Ectodermal cell (in vitro differentiated cells): ENCODE measurements around the gene TCF19.

Experiments used
- H3K27ac ChIP-seq: 2 replicates; pipeline ENCODE4 v1.7.0; 2013; ENCODE audit warnings: mild to moderate bottlenecking, low read depth, low read length; ENCODE audit not compliant: insufficient read depth, poor library complexity, severe bottlenecking
- H3K27me3 ChIP-seq: 2 replicates; pipeline ENCODE4 v1.7.0; 2013; ENCODE audit warnings: mild to moderate bottlenecking, low read length; ENCODE audit not compliant: insufficient read depth, control insufficient read depth, poor library complexity, severe bottlenecking
- H3K36me3 ChIP-seq: one replicate; pipeline ENCODE4 v1.7.0; 2013; ENCODE audit warnings: low read length; ENCODE audit not compliant: control insufficient read depth, insufficient read depth
- H3K4me1 ChIP-seq: one replicate; pipeline ENCODE4 v1.7.0; 2013; ENCODE audit warnings: low read length; ENCODE audit not compliant: control insufficient read depth, insufficient read depth
- H3K4me3 ChIP-seq: 2 replicates; pipeline ENCODE4 v1.7.0; 2013; ENCODE audit warnings: low read depth, low read length, control low read depth; ENCODE audit not compliant: insufficient read depth
- H3K9me3 ChIP-seq: 2 replicates; pipeline ENCODE4 v1.7.0; 2013; ENCODE audit warnings: mild to moderate bottlenecking, low read length, moderate library complexity; ENCODE audit not compliant: control insufficient read depth
- WGBS, 2 experiments: methylation state at CpG; one replicate each; pipeline ENCODE4 v1.1.7; 2013; ENCODE audit warnings: missing lambda C conversion rate in 2 of 2; 5-methylcytosine and 5-hydroxymethylcytosine counted together

Gene TCF19

GRCh38 chr6:31128093-31128676 is 30.2 kb upstream of the TCF19 start:
- Histone ChIP-seq H3K36me3 (no peaks in the 10 kb centered on the region), H3K27me3 (no peaks in the 10 kb centered on the region), H3K27ac (no peak overlapping the region), H3K4me3 (no peak overlapping the region), H3K4me1 (peaks cover 11% of the 10 kb centered on the region), H3K9me3 (no peaks in the 10 kb centered on the region)
- WGBS, 2 experiments: 20 to 23% methylated on average over 8 of the region's 8 CpGs

- 68 to 81% methylated on average over 4 of the region's 4 CpGs for WGBS, 2 experiments
- Histone ChIP-seq H3K9me3 (no peaks in the 10 kb centered on the region), H3K27ac (no peak overlapping the region), H3K4me3 (no peak overlapping the region), H3K4me1 (peaks cover 6% of the 10 kb centered on the region), H3K27me3 (no peaks in the 10 kb centered on the region), H3K36me3 (no peaks in the 10 kb centered on the region)
These were observed 29.3 kb upstream of the TCF19 start for GRCh38 chr6:31129130-31129529.

- 90 to 96% methylated on average over 3 of the region's 3 CpGs for WGBS, 2 experiments
- Histone ChIP-seq H3K4me1 (no peaks in the 10 kb centered on the region), H3K27ac (no peak overlapping the region), H3K9me3 (no peaks in the 10 kb centered on the region), H3K27me3 (no peaks in the 10 kb centered on the region), H3K4me3 (no peak overlapping the region), H3K36me3 (no peaks in the 10 kb centered on the region)
These were observed 27.6 kb upstream of the TCF19 start for GRCh38 chr6:31130751-31131150.

DNA sequence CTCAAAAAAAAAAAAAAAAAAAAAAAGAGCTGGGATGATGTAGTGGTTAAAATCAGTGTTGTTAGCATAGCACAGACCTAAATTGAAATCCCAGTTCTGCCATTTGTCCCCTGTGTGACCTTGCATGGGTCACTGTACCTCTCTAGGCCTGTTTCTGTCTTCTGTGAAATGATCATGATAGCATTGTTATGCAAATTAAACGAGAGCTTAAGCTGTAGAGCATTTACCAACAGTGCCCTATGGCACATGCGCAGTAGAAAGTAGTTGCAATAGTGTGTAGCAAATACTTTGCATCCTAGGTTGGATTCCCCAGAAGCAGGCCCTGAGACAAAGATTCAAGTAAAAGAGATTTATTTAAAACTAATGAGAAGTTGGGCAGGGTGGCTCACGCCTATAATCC is 26.8 kb upstream of the TCF19 start:
- WGBS, 2 experiments: 87 to 88% methylated on average over 3 of the region's 3 CpGs
- H3K27ac ChIP-seq: no peak overlapping the region
- no peaks in the 10 kb centered on the region for H3K4me1 ChIP-seq
- H3K4me3 ChIP-seq: no peak overlapping the region
- H3K27me3 ChIP-seq: no peaks in the 10 kb centered on the region
- no peaks in the 10 kb centered on the region for H3K36me3 ChIP-seq
- no peaks in the 10 kb centered on the region for H3K9me3 ChIP-seq

DNA sequence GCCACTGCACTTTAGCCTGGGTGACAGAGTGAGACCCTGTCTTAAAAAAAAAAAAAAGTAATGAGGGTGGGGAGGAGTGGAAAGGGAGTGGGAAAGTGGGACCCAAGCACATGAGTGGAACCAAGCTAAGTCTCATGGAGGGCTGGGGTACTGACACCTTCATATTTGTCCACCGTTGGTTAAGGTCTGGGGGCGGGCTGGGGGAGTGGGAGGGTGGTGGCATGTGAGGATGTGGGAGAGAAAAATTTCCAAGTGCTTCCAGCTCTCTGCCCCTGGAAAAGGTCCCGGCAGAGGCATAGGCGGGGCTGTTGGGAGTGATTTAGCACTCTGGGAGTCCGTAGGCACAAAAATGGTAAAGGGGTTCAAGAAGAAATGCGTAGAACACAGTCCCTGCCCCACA is 25.6 kb upstream of the TCF19 start:
- Histone ChIP-seq H3K4me1 (no peaks in the 10 kb centered on the region), H3K36me3 (no peaks in the 10 kb centered on the region), H3K4me3 (no peak overlapping the region), H3K9me3 (no peaks in the 10 kb centered on the region), H3K27ac (no peak overlapping the region), H3K27me3 (no peaks in the 10 kb centered on the region)
- WGBS, 2 experiments: 75 to 77% methylated on average over 6 of the region's 6 CpGs

DNA sequence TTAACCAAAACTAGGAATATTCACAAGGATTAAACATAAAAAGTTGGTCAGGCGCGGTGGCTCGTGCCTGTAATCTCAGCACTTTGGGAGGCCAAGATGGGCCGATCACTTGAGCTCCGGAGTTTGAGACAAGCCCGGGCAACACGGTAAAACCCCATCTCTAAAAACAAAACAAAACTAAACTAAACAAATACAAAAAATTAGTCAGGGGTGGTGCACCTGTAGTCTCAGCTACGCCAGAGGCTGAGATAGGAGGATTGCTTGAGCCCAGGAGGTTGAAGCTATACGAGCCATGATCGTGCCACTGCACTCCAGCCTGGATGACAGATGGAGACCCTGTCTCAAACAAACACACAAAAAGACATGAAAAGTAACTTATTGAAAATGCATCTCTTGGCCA is 22.7 kb upstream of the TCF19 start:
- 86 to 89% methylated on average over 10 of the region's 10 CpGs for WGBS, 2 experiments
- Histone ChIP-seq H3K4me1 (no peaks in the 10 kb centered on the region), H3K27ac (no peak overlapping the region), H3K27me3 (no peaks in the 10 kb centered on the region), H3K9me3 (no peaks in the 10 kb centered on the region), H3K4me3 (no peak overlapping the region), H3K36me3 (no peaks in the 10 kb centered on the region)

GRCh38 chr6:31138982-31139381 is 19.4 kb upstream of the TCF19 start, which contains the start of gene PSORS1C2:
TSS of gene PSORS1C2 (minus strand) at chr6:31139066. CDS start at chr6:31139026, 40 bp downstream.
- Histone ChIP-seq H3K27ac (no peak within 1 kb of the TSS), H3K9me3 (no peaks in the 10 kb centered on the region), H3K4me3 (no peak within 1 kb of the TSS), H3K36me3 (peaks cover 3% of the 10 kb centered on the region), H3K27me3 (no peaks in the 10 kb centered on the region), H3K4me1 (peaks cover 14% of the 10 kb centered on the region)
- 91 to 93% methylated on average over 4 of the region's 4 CpGs for WGBS, 2 experiments

- WGBS, 2 experiments: 20 to 22% methylated on average over 4 of the region's 4 CpGs
These were observed 18.8 kb upstream of the TCF19 start for GRCh38 chr6:31139599-31139998.

GRCh38 chr6:31140643-31141042 is 17.7 kb upstream of the TCF19 start:
- peaks cover 8% of the 10 kb centered on the region for H3K36me3 ChIP-seq
- WGBS, 2 experiments: 89 to 90% methylated on average over 15 of the region's 15 CpGs
- H3K4me3 ChIP-seq: no peak overlapping the region
- H3K4me1 ChIP-seq: peaks cover 14% of the 10 kb centered on the region
- no peak overlapping the region for H3K27ac ChIP-seq
- H3K9me3 ChIP-seq: no peaks in the 10 kb centered on the region
- H3K27me3 ChIP-seq: no peaks in the 10 kb centered on the region

More at GRCh38 chr6:31139599-31139998, 18.8 kb upstream of the TCF19 start:
- peaks cover 14% of the 10 kb centered on the region for H3K4me1 ChIP-seq
- H3K27ac ChIP-seq: no peak overlapping the region
- no peak overlapping the region for H3K4me3 ChIP-seq
- H3K36me3 ChIP-seq: peaks cover 3% of the 10 kb centered on the region
- H3K27me3 ChIP-seq: no peaks in the 10 kb centered on the region
- H3K9me3 ChIP-seq: no peaks in the 10 kb centered on the region

- no peak overlapping the region for H3K27ac ChIP-seq
- H3K4me1 ChIP-seq: peaks cover 14% of the 10 kb centered on the region
- H3K4me3 ChIP-seq: no peak overlapping the region
- H3K9me3 ChIP-seq: no peaks in the 10 kb centered on the region
- peaks cover 8% of the 10 kb centered on the region for H3K36me3 ChIP-seq
- WGBS, 2 experiments: 51 to 55% methylated on average over 2 of the region's 2 CpGs
- no peaks in the 10 kb centered on the region for H3K27me3 ChIP-seq
These were observed 16.0 kb upstream of the TCF19 start for GRCh38 chr6:31142361-31142761.

DNA sequence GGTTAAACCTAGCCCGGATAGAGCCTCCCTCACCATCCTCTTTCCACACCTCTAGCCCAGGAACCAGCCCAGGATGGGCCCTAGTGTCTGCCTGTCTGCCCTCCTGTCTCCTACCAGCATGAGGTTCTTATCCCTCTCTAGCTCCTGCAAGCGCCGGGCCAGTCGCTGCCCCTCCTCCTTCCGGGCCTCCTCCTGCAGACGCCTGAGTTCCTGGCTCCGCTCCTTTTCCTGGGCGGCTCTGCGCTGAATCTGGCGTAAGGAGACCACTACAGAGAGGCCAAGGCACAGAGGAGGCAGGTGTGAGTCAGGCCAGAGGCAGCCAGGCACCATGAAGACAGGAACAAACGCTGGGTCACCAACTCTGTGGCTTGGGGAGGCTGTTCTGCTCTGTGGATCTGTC is 15.2 kb upstream of the TCF19 start:
- no peaks in the 10 kb centered on the region for H3K9me3 ChIP-seq
- H3K4me3 ChIP-seq: no peak overlapping the region
- H3K4me1 ChIP-seq: peaks cover 14% of the 10 kb centered on the region
- no peak overlapping the region for H3K27ac ChIP-seq
- 26 to 29% methylated on average over 11 of the region's 11 CpGs for WGBS, 2 experiments
- H3K36me3 ChIP-seq: peaks cover 8% of the 10 kb centered on the region
- H3K27me3 ChIP-seq: no peaks in the 10 kb centered on the region
